Measurements from ENCODE around the gene SETBP1.

SETBP1 gene

DNA sequence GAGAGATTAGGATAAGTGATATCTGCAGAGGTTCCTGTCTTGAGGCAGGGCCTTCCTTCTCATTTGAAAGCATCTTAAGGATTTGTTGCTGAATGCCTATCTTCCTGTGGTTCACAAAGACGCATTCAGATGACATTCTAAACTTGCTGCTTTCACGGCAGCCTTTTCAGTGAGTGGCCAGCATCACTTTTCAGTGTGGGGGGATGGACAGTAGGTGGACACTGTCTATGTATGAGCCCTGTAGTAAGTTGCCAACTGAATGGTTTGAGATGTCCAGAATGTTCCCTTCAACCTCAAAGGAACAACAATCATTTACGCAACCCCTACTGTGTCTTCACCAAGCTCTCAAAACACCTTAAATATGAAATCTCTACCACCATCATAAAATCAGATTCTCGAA is 46.6 kb downstream of the SETBP1 start:
- Histone ChIP-seq H3K4me1 (ENCODE audit: control insufficient read depth, low read length) (peaks cover 99% of the 10 kb centered on the region), H3K4me3 (ENCODE audit: low read length) (no peak overlapping the region)

DNA sequence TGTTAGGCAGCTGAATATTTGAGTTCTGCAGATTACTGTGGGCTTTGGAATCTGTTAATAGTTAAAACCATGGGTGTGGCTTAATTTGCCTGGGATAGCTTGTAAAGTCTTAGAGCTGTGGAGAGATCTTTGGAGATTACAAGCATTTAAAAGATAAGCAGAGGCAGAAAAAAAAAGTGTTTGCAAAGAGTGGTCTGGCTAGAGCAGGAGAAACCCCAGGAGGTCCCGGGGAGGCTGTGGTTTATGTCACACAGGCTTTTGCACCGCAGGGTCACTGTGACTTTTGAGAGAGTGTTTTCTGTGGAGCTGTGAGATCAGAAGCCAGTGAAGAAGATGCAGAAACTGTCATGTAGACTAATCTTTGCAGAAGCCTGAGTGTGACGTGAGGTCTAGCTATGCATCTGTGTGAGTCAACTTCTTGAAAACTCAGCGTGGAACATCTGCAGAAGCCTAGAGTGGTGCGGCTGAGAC is 49.0 kb downstream of the SETBP1 start:
- H3K4me2 ChIP-seq (ENCODE audit: low read length) = peak overlapping the region; percentile 78
- no peaks in the 10 kb centered on the region for H3K27me3 ChIP-seq (ENCODE audit: control insufficient read depth, low read length)
- peaks cover 99% of the 10 kb centered on the region for H3K4me1 ChIP-seq (ENCODE audit: control insufficient read depth, low read length)
- peak overlapping the region; percentile 85 for H3K27ac ChIP-seq (ENCODE audit: low read depth, low read length)
- no peaks in the 10 kb centered on the region for H3K9me3 ChIP-seq (ENCODE audit: control insufficient read depth, insufficient read depth, low read length)
- peaks cover 81% of the 10 kb centered on the region for H3K79me2 ChIP-seq (ENCODE audit: control insufficient read depth, low read length)
- H3K9me2 ChIP-seq (replicated peaks; ENCODE audit: control insufficient read depth, low read length) = no peaks in the 10 kb centered on the region
- H3K36me3 ChIP-seq (ENCODE audit: control insufficient read depth, low read length) = peaks cover 9% of the 10 kb centered on the region; the same call in 1 of the 2 replicates
- H4K20me1 ChIP-seq (ENCODE audit: control insufficient read depth, insufficient read depth, low read depth, low read length) = no peaks in the 10 kb centered on the region
- H3F3A ChIP-seq (ENCODE audit: control insufficient read depth, insufficient read depth) = 0 out of 2 replicates have a peak, but pooled peaks cover 7% of the 10 kb centered on the region
- no peak for TF ChIP-seq EZH2phosphoT487 (IDR thresholded peaks at IDR 0.05; ENCODE audit: borderline replicate concordance, low read length)
- TF ChIP-seq, protein P1, sequence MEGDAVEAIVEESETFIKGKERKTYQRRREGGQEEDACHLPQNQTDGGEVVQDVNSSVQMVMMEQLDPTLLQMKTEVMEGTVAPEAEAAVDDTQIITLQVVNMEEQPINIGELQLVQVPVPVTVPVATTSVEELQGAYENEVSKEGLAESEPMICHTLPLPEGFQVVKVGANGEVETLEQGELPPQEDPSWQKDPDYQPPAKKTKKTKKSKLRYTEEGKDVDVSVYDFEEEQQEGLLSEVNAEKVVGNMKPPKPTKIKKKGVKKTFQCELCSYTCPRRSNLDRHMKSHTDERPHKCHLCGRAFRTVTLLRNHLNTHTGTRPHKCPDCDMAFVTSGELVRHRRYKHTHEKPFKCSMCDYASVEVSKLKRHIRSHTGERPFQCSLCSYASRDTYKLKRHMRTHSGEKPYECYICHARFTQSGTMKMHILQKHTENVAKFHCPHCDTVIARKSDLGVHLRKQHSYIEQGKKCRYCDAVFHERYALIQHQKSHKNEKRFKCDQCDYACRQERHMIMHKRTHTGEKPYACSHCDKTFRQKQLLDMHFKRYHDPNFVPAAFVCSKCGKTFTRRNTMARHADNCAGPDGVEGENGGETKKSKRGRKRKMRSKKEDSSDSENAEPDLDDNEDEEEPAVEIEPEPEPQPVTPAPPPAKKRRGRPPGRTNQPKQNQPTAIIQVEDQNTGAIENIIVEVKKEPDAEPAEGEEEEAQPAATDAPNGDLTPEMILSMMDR (IDR thresholded peaks at IDR 0.05; ENCODE audit: low read depth, low read length, poor library complexity, severe bottlenecking) = no peak
- H3K4me3 ChIP-seq (ENCODE audit: low read length) = peak overlapping the region; percentile 63; the same call in 1 of the 2 replicates

More for the DNA sequence above, 46.6 kb downstream of the SETBP1 start:
- H3K9me2 ChIP-seq (replicated peaks; ENCODE audit: control insufficient read depth, low read length) = no peaks in the 10 kb centered on the region
- no peaks in the 10 kb centered on the region for H3K27me3 ChIP-seq (ENCODE audit: control insufficient read depth, low read length)
- no peak overlapping the region for H3K27ac ChIP-seq (ENCODE audit: low read depth, low read length)
- H3F3A ChIP-seq (ENCODE audit: control insufficient read depth, insufficient read depth) = peaks cover 17% of the 10 kb centered on the region
- H3K79me2 ChIP-seq (ENCODE audit: control insufficient read depth, low read length) = peaks cover 82% of the 10 kb centered on the region
- TF ChIP-seq, protein P1 (IDR thresholded peaks at IDR 0.05; ENCODE audit: low read depth, low read length, poor library complexity, severe bottlenecking) = no peak
- no peak for TF ChIP-seq EZH2phosphoT487 (IDR thresholded peaks at IDR 0.05; ENCODE audit: borderline replicate concordance, low read length)
- H3K4me2 ChIP-seq (ENCODE audit: low read length) = no peak overlapping the region
- H3K9me3 ChIP-seq (ENCODE audit: control insufficient read depth, insufficient read depth, low read length) = no peaks in the 10 kb centered on the region
- H4K20me1 ChIP-seq (ENCODE audit: control insufficient read depth, insufficient read depth, low read depth, low read length) = no peaks in the 10 kb centered on the region
- peaks cover 9% of the 10 kb centered on the region; the same call in 1 of the 2 replicates for H3K36me3 ChIP-seq (ENCODE audit: control insufficient read depth, low read length)

DNA sequence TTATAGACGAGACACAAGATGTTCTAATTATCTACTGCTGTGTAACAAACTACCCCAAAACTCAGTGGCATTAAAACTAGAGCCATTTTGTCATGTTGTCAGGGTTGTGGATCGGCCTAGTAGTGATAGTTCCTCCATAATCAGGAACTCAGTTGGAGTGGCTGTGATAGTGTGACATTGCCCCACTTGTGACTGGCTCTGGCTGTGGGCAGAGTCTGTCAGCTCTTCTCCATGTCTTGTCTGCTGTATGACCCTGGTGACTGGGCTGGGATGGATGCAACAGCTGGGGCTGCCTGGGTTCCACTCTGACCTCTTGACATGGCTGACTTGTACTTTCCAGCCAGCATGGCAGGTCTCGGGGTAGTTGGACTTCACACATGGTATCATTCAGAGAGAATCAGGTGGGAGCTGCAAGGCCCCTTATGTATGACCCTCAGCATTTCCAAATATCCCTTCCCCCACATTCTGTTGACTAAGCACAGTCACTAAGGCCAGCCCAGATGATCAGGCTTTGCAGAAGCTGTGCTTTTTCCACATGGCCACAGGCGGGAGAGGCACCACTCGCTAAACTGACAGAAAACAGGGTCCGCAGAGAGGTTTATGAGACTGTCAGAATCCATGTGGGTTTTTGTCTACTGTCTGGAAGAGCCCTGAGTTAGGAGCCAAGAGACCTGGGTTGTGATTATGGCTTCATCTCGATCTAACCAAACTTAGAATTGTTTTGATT is 50.3 kb downstream of the SETBP1 start:
- Histone ChIP-seq H3K4me1 (ENCODE audit: control insufficient read depth, low read length) (peaks cover 95% of the 10 kb centered on the region), H3K79me2 (ENCODE audit: control insufficient read depth, low read length) (peaks cover 68% of the 10 kb centered on the region), H3K27me3 (ENCODE audit: control insufficient read depth, low read length) (no peaks in the 10 kb centered on the region), H3K4me3 (ENCODE audit: low read length) (peak overlapping the region; percentile 63), H3K36me3 (ENCODE audit: control insufficient read depth, low read length) (peaks cover 9% of the 10 kb centered on the region; the same call in 1 of the 2 replicates), H3K27ac (ENCODE audit: low read depth, low read length) (peak overlapping the region; percentile 85), H3K4me2 (ENCODE audit: low read length) (peak overlapping the region; percentile 78), H3K9me3 (ENCODE audit: control insufficient read depth, insufficient read depth, low read length) (no peaks in the 10 kb centered on the region), H3F3A (ENCODE audit: control insufficient read depth, insufficient read depth) (0 out of 2 replicates have a peak, but pooled peaks cover 7% of the 10 kb centered on the region), H4K20me1 (ENCODE audit: control insufficient read depth, insufficient read depth, low read depth, low read length) (no peaks in the 10 kb centered on the region), H3K9me2 (replicated peaks; ENCODE audit: control insufficient read depth, low read length) (no peaks in the 10 kb centered on the region)
- TF ChIP-seq, protein P1 (IDR thresholded peaks at IDR 0.05; ENCODE audit: low read depth, low read length, poor library complexity, severe bottlenecking) = no peak
- no peak for TF ChIP-seq EZH2phosphoT487 (IDR thresholded peaks at IDR 0.05; ENCODE audit: borderline replicate concordance, low read length)
